ENCODE data around the gene PCK2. TPM values are rescaled to one million over a fixed set of nuclear protein-coding genes. Genes with fewer than 3 reads are reported as not detected.

The PCK2 gene
- total and polyA plus RNA-seq, 2 experiments from 2014 or later = 68.7 to 88.8 TPM

- no peak for DNase-seq (ENCODE audit: low spot score)
- H3K36me3 ChIP-seq (replicated peaks; ENCODE audit: insufficient read depth, low read depth) = no peaks in the 10 kb centered on the region
- no peak overlapping the region for H3K27ac ChIP-seq
- TF ChIP-seq CTCF (IDR thresholded peaks at IDR 0.05; ENCODE audit: poor library complexity) (no peak), EZH2phosphoT487 (IDR thresholded peaks at IDR 0.05; ENCODE audit: low read depth, severe bottlenecking, unreplicated experiment) (no peak), EZH2 (IDR thresholded peaks at IDR 0.05; ENCODE audit: borderline replicate concordance) (no peak)
- H2AFZ ChIP-seq = no peak overlapping the region
- H4K20me1 ChIP-seq (ENCODE audit: insufficient read depth, poor library complexity, severe bottlenecking) = no peaks in the 10 kb centered on the region
- no peak overlapping the region for H3K4me3 ChIP-seq
- no peaks in the 10 kb centered on the region for H3K27me3 ChIP-seq
- H3K9me3 ChIP-seq (ENCODE audit: low read depth) = no peaks in the 10 kb centered on the region
- 96% methylated on average over 8 of the region's 8 CpGs for WGBS (ENCODE audit: low lambda C conversion rate, missing lambda C conversion rate)
- no peak overlapping the region for H3K4me2 ChIP-seq
- H3K9me2 ChIP-seq (replicated peaks; ENCODE audit: insufficient read depth) = no peaks in the 10 kb centered on the region
- H3K79me2 ChIP-seq = no peaks in the 10 kb centered on the region
- no peaks in the 10 kb centered on the region for H3K4me1 ChIP-seq (ENCODE audit: insufficient read depth)
Observed at GRCh38 chr14:24122898-24123297, 28.8 kb downstream of the PCK2 start.

GRCh38 chr14:24123424-24124417 is 29.6 kb downstream of the PCK2 start:
- H2AFZ ChIP-seq = no peak overlapping the region
- no peaks in the 10 kb centered on the region for H3K9me3 ChIP-seq (ENCODE audit: low read depth)
- H3K4me1 ChIP-seq (ENCODE audit: insufficient read depth) = no peaks in the 10 kb centered on the region
- no peaks in the 10 kb centered on the region for H3K9me2 ChIP-seq (replicated peaks; ENCODE audit: insufficient read depth)
- no peak overlapping the region for H3K4me2 ChIP-seq
- DNase-seq (ENCODE audit: low spot score) = no peak
- WGBS (ENCODE audit: low lambda C conversion rate, missing lambda C conversion rate) = 91% methylated on average over 9 of the region's 9 CpGs
- H3K4me3 ChIP-seq = no peak overlapping the region
- no peaks in the 10 kb centered on the region for H3K79me2 ChIP-seq
- no peaks in the 10 kb centered on the region for H3K27me3 ChIP-seq
- H4K20me1 ChIP-seq (ENCODE audit: insufficient read depth, poor library complexity, severe bottlenecking) = no peaks in the 10 kb centered on the region
- no peak overlapping the region for H3K27ac ChIP-seq
- TF ChIP-seq EZH2 (IDR thresholded peaks at IDR 0.05; ENCODE audit: borderline replicate concordance) (no peak), EZH2phosphoT487 (IDR thresholded peaks at IDR 0.05; ENCODE audit: low read depth, severe bottlenecking, unreplicated experiment) (no peak), CTCF (IDR thresholded peaks at IDR 0.05; ENCODE audit: poor library complexity) (no peak)
- H3K36me3 ChIP-seq (replicated peaks; ENCODE audit: insufficient read depth, low read depth) = no peaks in the 10 kb centered on the region

- H3K4me3 ChIP-seq = no peak overlapping the region
- H2AFZ ChIP-seq = no peak overlapping the region
- no peaks in the 10 kb centered on the region for H4K20me1 ChIP-seq (ENCODE audit: insufficient read depth, poor library complexity, severe bottlenecking)
- H3K36me3 ChIP-seq (replicated peaks; ENCODE audit: insufficient read depth, low read depth) = no peaks in the 10 kb centered on the region
- no peak for DNase-seq (ENCODE audit: low spot score)
- H3K4me1 ChIP-seq (ENCODE audit: insufficient read depth) = no peaks in the 10 kb centered on the region
- no peak overlapping the region for H3K27ac ChIP-seq
- no peaks in the 10 kb centered on the region for H3K27me3 ChIP-seq
- H3K9me3 ChIP-seq (ENCODE audit: low read depth) = no peaks in the 10 kb centered on the region
- no peaks in the 10 kb centered on the region for H3K79me2 ChIP-seq
- H3K9me2 ChIP-seq (replicated peaks; ENCODE audit: insufficient read depth) = no peaks in the 10 kb centered on the region
- no peak overlapping the region for H3K4me2 ChIP-seq
- no peak for TF ChIP-seq CTCF (IDR thresholded peaks at IDR 0.05; ENCODE audit: poor library complexity)
- TF ChIP-seq EZH2 (IDR thresholded peaks at IDR 0.05; ENCODE audit: borderline replicate concordance) = no peak
- TF ChIP-seq EZH2phosphoT487 (IDR thresholded peaks at IDR 0.05; ENCODE audit: low read depth, severe bottlenecking, unreplicated experiment) = no peak
Observed at GRCh38 chr14:24126939-24127338, 32.8 kb downstream of the PCK2 start.
